ENCODE measurements around the gene ITGB1BP1.

The ITGB1BP1 gene

GRCh38 chr2:9375857-9376428, 47.4 kb downstream of the ITGB1BP1 start:
- no peak for DNase-seq

DNA sequence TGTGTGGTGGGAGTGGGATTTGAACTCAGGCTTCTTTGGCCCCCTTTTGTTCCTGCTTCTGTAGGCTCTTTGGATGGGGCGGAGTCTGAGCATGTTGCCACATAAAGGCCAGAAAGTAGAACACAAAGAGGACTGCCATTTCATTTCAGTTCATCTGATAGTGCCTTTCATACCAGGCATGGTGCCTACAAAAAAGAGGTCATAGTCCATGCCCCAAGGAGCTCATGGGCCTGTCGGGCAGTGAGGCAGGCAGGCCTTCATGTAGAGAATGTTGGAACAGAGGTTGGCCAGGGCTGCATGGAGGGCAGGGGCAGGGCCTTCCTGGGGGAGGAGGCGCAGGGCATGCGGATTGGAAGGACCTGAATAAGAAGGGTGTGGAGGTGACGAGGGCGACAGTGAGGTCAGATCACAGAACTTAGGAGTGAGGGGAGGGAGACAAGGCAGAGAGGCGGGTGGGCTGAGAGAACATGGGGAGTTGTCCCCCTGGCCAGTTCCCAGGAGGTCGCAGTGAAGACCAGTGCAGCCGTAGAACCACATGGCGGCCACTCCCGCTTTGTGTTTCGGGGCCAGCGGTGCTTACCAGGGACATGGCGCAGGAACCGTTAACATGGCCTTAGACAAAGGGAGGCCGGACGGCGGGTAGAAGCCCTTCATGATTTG, 49.1 kb downstream of the ITGB1BP1 start:
- DNase-seq, result no peak

DNA sequence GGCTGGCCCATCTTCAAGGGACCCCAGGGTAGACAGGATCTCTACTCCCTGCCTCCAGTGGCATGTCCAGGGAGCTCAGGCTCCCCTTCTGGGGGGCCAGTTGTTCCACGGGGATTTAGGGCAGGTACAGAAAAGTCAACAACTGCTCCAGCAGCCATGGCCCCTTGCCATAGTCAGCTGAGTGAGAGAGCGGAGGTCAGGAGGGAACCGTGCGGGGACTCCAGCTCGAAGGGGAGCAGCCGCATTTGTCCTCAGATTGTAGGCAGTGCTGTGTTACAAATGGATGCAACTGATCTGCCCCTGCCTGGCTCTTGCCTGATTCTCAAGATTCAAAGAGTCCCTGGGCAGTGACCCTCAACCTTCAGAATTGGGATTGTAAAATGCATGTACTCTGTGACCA, 49.9 kb downstream of the ITGB1BP1 start:
- DNase-seq, result no peak

GRCh38 chr2:9373047-9373446, 50.3 kb downstream of the ITGB1BP1 start:
- no peak for DNase-seq

DNA sequence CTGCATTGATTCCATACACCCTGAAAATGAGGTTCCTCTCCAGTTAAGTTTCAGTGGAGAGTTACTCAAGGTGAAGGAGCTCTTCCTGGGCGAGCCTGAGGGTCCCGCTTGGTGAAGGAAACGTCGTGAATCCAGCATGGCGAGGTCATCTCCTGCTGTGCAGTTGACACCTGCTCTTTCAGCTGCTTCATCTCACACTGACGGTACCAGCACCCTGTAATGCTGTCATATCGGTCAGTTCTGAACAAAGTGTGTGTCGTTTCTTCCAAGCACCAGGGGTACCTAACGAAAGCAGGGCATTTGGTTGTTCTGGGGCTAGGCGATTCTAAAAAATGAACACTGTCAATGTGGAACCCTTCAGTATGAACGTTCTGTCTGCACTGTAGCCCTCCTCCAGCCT, 52.6 kb downstream of the ITGB1BP1 start:
- no peak for DNase-seq

- DNase-seq, result no peak
These were observed 57.3 kb downstream of the ITGB1BP1 start for GRCh38 chr2:9366026-9366425.

GRCh38 chr2:9365498-9366019, 57.8 kb downstream of the ITGB1BP1 start:
- DNase-seq, result no peak

GRCh38 chr2:9364791-9365497, 58.4 kb downstream of the ITGB1BP1 start:
- no peak for DNase-seq

- DNase-seq, result no peak
These were observed 59.0 kb downstream of the ITGB1BP1 start for GRCh38 chr2:9364373-9364772.

GRCh38 chr2:9360701-9361100, 62.6 kb downstream of the ITGB1BP1 start:
- DNase-seq, result no peak

DNA sequence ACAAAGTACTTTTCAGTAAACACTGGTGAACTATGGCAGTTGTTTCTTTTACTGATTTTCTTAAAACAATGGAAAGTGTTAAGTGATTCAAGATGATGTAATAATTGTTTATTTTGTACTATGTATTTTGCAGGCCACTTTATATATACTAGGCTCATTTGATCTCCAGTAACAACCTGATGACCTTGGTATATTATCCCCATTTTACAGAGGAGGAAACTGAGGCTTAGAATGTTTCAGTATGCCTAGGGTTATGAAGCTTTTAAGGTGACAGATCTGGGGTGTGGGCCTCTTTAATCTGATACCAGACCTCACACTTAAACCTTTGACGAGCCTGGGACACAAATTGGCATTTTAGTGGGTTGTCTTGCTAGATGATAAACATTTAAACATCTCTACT, 63.2 kb downstream of the ITGB1BP1 start:
- no peak for DNase-seq

GRCh38 chr2:9359463-9359862, 63.9 kb downstream of the ITGB1BP1 start:
- no peak for DNase-seq

DNA sequence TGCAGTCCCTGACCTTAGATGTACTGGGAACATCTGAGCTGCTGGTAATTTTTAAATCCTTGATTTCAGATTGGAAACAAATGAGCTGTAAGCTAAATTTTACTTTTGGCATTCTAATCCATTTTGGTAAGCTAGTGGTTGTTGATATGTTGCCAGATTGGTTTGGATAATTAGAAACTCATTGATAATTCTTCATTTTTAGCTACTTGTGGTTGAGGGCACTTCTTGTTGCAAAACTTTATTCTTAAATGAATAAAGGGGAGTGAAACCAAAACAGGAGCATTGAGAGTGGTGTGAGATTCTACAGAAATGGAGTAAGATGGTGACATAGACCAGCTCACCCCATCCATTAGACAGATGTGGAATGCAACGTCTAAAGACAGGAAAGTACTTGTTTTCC, 64.5 kb downstream of the ITGB1BP1 start:
- no peak for DNase-seq

- no peak for DNase-seq
These were observed 67.1 kb downstream of the ITGB1BP1 start for GRCh38 chr2:9356261-9356660.

GRCh38 chr2:9355716-9356115, 67.6 kb downstream of the ITGB1BP1 start:
- DNase-seq, result no peak

- DNase-seq, result no peak
These were observed 68.1 kb downstream of the ITGB1BP1 start for GRCh38 chr2:9355270-9355669.

DNA sequence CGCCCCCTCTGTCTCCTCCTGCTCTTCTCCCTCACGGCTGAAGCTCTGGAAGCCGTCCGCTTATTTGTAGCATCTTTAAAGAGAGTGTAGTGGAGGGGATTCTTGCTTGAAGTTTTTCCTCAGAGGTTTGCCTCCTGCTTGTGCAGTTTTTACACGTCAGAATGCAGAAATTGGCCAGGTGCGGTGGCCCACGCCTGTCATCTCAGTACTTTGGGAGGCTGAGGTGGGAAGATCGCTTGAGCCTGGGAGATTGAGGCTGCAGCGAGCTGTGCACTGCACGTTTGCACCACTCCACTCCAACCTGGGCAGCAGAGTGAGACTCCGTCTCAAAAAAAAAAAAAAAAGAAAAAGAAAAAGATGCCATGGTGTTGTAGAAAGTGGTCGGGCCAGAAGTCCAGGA, 69.0 kb downstream of the ITGB1BP1 start:
- DNase-seq, result no peak
